HL-60/S4 treated with retinoic acid at 250 ng/mL for 4 days and 3 days (cell line): ENCODE data around the gene GNB5.

ENCODE experiments used
- in situ Hi-C: fragments of 300-500 bp; cut with MboI; formaldehyde crosslinking; loops from 2 replicates; pipeline ENCODE4 v1.7.0; 2022; ENCODE audit warnings: low sequenced_read_pairs

Gene GNB5

DNA sequence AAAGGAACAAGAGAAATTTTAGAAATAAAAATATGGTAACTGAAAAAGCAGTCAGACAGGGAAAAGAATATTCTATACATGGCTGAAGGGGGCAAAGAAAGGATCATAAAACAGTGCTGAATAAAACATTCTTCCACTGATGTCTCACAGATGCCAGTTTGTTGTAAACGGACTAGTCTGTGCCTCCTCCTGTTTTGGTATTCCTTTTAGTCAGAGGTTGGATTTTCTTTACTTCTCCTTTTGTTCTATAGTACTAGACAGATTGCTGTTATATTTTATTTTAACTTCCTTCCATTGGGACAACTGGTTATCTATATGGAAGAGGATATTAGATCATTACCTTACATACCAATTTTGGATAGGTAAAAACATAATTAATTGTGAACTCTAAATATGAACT, 16.0 kb upstream of the GNB5 start:
- in situ Hi-C loops = no loop called here

DNA sequence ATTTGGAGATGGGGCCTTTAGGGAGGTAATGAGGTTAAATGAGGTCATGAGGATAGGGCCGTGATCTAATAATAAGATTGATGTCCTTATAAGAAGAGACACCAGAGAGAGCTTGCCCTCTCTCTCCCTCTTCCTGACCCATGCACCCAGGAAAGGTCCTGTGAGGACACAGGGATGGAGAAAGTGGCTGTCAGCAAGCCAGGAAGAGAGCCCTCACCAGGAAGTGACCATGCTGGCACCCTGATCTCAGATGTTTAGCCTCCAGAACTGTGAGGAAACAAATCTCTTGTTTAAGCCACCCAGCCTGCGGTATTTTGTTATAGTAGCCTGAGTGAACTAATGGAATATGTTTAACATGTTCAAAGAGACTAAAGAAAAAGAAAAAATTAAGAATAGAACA, 15.3 kb upstream of the GNB5 start:
- in situ Hi-C loops = no loop called here

DNA sequence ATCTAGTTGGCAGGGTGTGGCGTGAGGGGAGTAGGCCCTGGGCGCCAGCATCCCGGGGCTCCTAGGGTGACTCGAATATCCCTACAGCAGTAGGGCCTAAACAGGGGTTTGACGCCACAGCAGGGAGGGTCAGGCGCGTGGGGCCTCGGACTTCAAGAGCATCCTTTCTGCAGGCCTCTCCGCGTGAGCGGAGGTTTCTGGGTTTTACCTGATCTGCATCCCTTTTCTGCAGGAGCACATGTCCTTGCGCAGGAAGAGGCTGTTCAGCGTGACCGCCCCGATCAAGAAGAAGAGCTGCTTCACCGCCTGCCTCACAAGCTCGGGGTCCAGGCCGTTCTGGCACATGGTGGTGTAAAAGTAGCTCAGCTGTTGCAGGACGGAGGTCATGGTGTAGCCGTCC, 13.5 kb upstream of the GNB5 start:
- in situ Hi-C loops = no loop called here

DNA sequence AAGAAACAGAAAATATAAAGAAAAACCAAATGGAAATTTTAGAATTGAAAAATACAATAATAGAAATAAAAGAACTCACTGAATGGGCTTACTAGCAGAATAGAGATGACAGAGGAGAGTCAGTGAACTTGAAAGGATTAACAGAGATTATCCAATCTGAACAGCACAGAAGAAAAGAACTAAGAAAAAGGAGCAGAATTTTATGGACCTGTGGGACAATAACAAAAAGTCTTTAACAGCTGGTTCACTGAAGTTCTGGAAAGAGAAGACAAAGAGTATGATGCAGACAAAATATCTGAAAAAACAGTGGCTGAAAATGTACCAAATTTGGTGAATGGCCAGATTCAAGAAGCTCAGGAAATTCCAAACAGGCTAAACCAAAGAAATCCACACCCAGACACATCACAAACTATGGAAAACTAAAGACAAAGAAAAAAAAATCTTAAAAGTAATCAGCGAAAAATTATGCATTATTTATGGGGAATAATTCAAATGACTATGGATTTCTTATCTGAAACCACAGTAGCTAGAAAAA, 9.7 kb upstream of the GNB5 start:
- in situ Hi-C loops = no loop called here

DNA sequence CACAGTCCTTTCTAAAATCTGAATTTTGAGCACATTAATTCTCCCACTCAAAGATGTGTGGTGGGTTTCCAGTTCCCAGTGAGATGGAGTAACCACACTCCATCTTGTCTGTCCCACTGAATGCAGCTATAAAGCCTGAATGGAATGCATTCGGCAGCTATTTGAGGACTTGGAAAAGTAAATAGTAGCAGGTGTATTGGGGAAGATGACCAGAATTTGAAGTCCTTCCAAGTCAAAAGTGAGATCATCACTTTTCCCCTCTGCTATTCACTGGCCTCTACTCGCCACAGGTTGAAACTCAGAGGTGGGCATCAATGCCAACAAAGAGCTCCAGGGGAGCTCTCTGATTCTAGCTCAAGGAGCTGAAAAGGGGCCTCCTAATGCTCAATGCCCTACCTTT, 8.1 kb upstream of the GNB5 start:
- in situ Hi-C loops = no loop called here

DNA sequence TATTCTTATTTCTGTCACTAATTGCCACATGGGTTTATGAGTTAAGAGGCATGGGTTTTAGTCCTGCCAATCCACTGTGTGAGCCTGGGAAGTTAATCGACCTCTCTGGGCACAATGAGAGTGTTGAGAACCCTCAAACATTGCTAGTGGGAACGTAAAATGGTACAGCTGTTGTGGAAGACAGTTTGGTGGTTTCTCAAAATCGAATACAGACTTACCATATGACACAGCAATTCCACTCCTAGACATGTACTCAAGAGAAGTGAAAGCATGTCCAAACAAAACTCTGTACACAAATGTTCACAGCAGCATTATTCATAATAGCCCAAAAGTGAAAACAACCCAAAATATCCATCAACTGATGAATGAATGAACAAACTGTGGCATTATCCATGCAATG, 5.7 kb upstream of the GNB5 start:
- in situ Hi-C loops = no loop called here

DNA sequence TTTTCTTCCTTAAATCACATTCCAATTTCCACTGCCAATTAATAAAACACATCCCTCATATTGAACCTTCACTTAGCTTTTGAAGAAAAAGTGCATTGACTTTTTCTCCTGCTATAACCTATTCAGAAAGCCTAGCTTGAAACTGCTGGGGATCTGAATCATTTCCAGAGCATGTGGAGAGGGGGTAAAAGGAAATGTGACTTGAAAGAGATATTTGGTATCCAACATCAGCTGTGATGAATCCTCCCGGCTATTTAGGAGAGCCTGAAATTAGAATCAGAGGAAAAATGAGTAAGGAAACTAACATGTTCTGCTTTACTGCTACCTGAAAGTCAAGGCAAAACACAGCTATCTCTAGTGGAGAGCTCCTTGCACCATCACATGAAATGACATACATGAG, 2.6 kb upstream of the GNB5 start:
- in situ Hi-C loops = no loop called here

DNA sequence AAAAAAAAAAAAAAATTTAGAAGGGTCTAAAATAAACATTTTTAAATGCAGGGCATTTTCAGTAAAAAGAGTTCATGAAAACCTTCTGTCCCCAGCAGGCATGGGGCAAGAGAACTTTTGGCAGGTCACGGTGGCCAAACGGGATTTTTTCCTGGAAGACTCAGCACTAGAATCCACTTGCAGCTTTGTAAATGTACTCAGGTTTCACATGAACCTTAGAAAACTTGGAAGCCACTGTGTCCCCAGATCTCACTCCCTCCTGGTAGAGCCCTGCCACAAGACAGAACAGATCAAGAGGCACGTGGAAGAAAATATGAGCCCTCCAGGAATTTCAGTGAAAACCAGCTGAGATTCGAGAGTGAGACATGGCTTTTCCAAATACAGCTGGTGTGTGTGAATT, 2.1 kb upstream of the GNB5 start:
- in situ Hi-C loops = no loop called here

DNA sequence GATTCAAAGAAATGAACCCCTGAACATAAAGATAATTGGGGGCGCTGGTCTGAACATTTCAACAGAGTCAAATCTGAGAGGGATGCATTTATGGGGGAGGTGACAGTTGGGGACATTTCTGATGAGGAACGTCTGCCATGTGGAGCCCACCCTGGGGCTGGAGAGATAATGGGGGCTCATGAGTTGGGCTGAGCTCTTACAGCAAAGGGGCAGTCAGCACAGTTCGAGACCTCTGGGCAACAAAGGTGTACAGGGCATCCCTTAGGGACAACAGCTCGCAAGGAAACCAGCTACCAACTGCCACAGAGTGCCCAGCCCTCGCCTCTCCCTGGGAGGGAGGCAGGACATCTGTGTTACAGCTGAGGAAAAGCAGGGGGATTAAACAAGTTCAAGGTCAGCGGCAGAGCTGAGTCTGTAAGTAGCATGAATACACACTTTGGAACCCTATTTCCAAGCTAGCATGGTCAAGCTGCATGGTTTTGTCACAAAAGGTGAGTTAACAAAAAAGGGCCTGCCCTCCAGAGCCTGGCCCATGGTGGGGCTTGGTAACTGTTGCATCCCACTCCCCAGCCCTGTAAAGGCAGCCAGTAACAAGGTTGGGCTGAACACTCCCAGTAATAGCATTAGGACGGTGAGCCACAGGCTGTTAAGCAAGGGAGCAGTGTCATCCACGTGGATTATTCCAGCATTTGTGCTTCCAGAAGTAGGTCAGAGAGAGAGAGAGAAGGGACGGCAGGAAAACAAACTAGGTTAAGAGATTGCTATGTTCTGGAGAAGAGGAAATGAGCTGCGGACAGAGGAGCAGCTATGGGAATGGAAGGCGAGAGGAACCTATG, 4.3 kb downstream of the GNB5 start:
- in situ Hi-C loops = no loop called here

DNA sequence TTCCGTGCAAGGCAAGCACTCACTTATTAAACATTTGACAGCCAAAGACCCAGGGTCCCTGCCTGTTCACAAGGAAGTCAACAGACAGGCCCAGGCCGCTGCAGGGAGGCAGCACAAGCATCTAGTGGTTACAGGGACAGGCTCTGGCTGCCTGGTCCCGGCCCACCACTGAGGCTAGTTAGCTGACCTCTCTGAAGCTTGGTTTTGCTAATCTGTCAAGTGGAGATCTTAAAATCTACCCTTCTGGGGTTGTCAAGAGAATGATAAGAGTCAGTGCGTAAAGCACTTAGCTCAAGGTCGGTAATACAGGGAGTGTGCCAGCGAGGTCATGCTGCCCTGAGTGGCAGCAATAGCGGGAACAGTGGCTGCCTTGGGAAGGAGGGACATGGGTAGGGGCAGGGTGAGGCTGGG, 6.0 kb downstream of the GNB5 start:
- in situ Hi-C loops = no loop called here

DNA sequence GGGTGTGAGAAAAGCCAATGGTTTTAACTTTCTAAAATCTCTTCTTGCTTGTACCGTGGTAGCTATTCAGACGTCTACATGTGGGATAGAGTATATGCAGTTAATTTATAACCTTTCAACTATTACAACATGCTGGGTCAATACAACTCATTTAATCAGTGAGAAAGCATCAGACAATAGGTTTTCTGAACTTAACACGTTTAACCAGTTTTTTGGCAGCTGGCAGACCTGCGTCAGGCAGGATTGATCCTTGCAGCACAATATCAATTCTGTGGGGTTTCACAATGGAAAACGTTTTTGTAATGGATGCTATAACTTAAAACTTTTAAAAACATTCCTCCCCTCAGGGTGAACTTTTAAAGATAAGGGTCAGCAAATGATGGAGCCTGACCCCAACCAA, 6.5 kb downstream of the GNB5 start:
- in situ Hi-C loops = no loop called here

DNA sequence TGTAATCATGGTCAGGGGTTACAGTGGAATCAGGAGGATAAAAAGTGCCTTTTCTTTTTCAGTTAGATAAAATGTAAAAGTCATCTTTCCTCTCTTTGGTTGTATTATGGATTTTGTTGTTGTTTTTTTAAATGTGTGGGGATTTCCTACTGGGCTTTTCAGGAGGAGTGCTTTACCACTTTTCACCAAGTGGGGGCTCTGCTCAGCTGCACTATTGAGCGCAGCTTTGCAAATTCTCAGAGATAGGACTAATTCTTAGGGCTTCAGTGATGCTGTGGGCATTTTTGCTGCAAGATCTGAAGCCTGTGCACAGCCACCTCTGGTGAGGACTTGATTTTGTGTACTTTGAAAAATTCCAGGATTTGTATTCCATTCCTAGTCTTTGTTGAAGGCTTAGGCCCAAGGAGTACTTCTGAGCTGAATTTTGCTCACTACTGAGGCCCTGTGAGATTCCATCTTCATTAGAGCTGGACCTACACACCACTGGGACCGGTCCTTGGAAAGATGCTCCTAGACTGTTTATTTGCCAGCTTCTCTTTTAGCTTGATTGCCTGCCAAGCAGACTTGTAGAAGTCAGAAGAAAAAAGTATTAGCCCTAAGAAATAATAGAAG, 7.5 kb downstream of the GNB5 start:
- in situ Hi-C loops = no loop called here

DNA sequence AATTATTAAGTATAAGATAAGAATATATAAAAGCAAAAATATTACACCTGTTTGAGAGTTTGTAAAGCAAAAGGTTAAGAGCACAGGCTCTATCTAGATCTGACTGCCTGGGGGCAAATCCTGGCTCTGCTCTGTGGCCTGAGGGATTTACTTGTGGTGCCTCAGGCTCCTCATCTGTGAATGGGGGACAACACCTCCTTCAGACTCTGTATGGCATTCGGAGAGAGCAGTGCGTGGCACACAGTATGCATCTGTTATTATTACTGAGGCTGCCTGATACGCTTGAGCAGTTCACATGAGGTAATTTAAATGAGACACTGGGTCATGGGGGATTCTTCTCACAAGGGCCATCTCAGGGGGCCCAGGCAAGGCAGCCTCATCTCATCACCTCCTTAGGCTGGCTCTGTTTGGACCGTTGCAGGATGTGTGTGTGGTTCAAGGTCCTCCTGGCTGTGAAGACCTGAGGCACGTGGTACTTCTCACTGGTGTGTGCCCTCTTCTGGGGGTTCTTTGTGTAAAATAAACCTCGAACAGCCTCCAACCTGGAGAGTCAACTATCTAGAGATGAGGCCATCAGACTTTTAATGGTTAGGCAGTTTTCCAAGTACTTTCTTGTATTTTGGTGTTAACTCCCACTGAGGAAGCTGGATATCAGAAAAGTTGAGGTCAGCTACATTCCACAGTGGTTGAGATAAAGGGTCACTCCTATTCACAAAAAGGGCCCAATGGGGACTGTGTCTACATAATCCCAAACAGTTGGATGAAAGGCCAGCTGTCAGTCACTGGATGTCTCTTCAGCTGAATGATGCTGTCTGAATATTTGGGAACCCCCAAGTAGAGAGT, 9.0 kb downstream of the GNB5 start:
- in situ Hi-C loops = no loop called here

DNA sequence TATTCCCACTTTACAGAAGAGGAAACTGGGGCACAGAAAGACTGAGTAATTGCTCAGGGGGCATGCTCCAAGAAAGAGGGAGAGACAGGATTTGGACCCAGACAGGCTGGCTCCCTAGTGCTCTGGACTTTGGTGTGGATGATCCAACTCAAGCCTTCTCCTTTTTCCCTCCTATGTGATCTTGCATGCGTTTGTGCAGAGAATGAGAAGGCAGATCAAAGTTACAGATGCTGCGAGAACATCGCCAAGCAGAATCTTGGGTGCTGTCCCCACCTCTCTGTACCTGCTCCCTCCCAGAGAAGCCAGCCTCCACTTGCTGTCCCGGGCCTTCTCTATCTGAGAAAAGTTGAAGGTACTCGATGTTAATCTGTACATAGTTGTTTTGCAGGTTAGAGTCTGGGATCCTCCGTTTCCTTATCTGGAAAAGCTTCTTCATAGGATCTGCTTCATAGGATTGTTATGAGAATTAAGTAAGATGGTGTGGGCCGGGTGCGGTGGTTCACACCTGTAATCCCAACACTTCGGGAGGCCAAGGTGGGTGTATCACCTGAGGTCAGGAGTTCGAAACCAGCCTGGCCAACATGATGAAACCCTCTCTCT, 10.2 kb downstream of the GNB5 start:
- in situ Hi-C loops = no loop called here

DNA sequence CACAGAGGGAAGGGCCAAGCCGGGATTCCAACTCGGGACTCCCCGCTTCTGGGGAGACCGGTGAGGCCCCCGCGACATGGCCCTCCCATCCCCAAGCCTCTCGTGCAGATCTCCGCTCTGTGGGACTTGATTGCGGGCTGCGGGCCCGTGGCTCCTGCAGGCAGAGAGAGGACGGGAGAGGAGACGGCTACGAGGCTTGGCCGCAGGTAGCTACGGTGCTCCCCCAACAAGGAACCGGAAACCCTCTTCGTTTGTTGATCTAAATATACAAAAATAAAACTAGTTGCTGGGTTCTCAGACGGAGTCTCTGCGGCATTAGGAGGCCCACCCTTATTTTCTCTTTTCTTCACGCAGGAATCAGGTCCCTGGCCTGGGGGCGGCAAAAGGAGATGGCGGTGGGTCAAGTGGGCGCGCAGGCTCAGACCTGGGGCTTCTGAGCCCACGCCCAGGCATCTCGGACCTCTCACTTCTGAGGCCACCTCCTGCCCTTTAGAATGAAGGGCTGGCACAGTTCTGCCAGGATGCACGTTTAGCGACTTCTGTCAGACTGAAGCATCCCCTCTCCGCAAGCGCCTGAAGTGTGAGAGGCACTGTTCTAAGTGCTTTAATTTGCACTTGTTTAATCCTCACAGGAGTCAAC, 10.9 kb downstream of the GNB5 start:
- in situ Hi-C loops = no loop called here

DNA sequence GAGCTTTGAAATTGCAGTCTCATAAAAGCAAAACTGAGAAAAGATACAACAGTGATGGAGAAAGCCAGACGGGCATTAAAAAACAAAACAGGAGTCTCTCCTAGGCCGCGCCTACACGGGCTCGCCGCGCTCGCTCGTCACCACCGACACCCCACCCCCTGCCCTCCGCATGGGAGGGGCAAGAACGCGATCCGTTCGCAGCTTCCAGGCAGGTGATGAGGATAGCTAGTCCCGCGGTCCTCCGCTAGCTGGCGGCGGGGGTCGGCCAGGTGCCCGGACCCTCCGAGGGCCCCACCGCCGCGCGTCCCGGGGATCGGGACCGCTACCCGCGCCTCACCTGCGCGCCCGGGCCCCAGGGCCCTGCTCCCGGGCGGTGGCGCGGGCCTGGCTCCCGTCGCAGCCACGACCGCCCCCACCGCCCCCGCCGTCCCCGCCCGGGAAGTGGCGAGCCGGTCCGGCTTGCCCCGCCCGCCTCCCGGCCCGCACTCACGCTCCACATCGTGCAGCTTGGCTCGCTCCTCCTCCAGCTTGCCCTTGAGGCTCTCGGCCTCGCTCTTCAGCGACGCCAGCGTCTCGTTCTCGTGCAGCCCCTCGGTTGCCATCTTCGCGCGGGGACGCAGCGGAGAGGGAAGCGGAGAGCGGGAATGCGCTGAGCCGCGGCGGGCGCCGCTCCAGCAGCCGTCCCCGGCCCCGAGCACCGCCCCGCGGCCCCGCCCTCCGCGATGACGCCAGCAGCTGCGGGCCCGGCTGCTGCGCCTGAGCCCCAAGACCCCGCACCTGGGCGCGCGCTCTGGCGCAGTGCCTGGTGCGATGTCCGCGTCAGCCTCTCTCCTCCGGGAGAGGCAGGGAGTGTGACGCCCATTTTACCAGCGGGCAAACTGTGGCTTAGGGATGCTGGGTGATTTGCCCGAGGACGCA, 11.7 kb downstream of the GNB5 start:
- in situ Hi-C loops = no loop called here

DNA sequence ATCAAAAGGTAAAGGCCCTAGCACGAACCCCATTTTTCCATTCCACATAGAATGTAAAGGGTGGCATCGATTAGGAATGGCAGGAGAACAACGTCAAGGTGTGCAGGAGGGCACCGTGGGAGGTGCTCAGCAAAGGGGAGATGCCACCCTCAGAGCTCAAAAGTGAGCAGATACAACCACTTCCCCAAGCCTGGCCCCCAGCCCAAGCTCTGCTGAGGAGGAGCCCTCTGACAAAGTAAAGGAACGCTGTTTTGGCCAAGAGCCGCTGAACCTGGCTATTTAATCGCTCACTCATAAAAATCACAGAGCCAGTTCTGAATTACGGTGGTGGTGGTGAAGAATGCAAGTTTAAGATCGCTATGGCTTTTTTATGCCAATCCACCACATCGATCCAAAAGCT, 12.4 kb downstream of the GNB5 start:
- in situ Hi-C loops = no loop called here

DNA sequence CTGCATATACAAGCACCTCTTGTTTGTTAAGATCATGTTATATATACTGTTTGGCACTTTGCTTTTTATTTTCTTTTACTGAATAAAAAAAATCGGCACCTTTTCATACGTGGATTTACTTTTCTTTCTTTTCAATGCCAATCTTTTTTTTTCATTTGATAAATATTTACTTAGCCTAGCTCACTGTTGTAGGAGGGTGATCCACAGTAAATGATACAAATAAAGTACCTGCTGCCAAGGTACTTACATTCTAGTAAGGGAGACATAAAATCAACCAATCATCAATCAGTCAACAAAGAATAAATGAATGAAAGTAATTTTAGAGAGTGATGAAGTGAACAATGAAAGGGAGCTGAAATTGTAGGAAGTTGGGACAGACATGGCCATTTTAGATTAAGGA, 18.3 kb downstream of the GNB5 start:
- in situ Hi-C loops = no loop called here

DNA sequence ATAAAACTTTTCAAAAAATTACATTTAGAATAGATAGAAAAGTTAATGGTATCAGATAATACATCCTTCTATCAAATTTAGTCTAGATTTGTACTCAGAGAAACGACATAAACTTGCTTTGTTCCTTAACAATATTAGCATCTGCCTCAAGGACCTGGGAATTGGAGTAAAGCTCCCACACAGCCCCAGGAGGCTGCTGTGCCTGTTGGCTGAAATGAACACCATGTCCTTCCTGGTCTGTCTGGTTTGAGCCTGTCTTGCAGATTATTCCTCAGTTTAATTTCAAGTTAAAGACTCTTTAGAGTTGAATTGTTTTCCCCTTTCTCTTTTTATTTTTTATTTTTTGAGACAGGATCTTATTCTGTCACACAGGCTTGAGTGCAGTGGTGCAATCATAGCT, 19.4 kb downstream of the GNB5 start:
- in situ Hi-C loops = no loop called here

DNA sequence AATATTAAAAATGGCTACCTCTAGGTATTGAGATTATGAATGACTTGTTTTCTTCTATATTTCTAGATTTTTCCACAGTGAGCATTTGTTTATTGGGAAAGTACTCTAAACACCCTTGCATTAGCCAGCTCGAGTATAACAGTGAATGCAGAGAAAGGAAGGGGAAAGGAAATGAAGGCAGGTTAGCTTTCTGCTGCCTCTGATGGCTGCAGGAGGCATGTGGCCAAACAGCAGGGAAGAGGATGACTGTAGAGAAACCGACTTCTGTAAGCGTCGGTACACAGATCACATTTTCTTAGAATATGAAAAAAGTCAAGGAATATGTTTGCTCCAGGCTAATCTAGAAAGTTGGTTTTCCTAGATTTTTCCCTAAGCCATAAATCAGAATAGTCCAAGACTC, 19.8 kb downstream of the GNB5 start:
- in situ Hi-C loops = no loop called here
